Osteoblast (primary cell): Measurements from ENCODE around the gene CHD3. TPM values are rescaled to one million over a fixed set of nuclear protein-coding genes. Genes with fewer than 3 reads are reported as not detected.

ENCODE experiments used
- DNase-seq: peaks from one replicate; pipeline ENCODE4 v3.0.0; 2011; ENCODE audit warnings: low spot score, mixed read lengths; ENCODE audit not compliant: insufficient read length; ENCODE audit errors: missing footprints
- H2AFZ ChIP-seq: 2 replicates; pipeline ENCODE4 v1.6.0; 2011; ENCODE audit warnings: mild to moderate bottlenecking, low read length
- H3K27ac ChIP-seq: 2 replicates; pipeline ENCODE4 v1.5.1; 2011; ENCODE audit warnings: mild to moderate bottlenecking, low read depth, low read length, moderate library complexity
- H3K27me3 ChIP-seq: 2 replicates; pipeline ENCODE4 v1.6.0; 2012; ENCODE audit warnings: mild to moderate bottlenecking, control low read depth, inconsistent platforms, low read length, moderate library complexity; ENCODE audit not compliant: insufficient read depth
- H3K36me3 ChIP-seq: 2 replicates; pipeline ENCODE4 v1.5.1; 2011; ENCODE audit warnings: mild to moderate bottlenecking, low read length, control low read depth, moderate library complexity; ENCODE audit not compliant: insufficient read depth
- H3K4me1 ChIP-seq: 2 replicates; pipeline ENCODE4 v1.5.1; 2011; ENCODE audit warnings: mild to moderate bottlenecking, low read length, control low read depth, moderate library complexity; ENCODE audit not compliant: insufficient read depth
- H3K4me2 ChIP-seq: 2 replicates; pipeline ENCODE4 v1.6.0; 2011; ENCODE audit warnings: mild to moderate bottlenecking, low read length; ENCODE audit not compliant: insufficient read depth
- H3K4me3 ChIP-seq: fragments of 200-600 bp; sonication (generic); 3 replicates; pipeline ENCODE4 v1.5.1; 2012; ENCODE audit warnings: mild to moderate bottlenecking, low read length, inconsistent platforms; ENCODE audit not compliant: insufficient read depth
- H3K79me2 ChIP-seq: 2 replicates; pipeline ENCODE4 v1.6.0; 2012; ENCODE audit warnings: mild to moderate bottlenecking, low read length, control low read depth, inconsistent platforms; ENCODE audit not compliant: insufficient read depth
- H3K9me3 ChIP-seq: 2 replicates; pipeline ENCODE4 v1.5.1; 2011; ENCODE audit warnings: low read depth, low read length, control low read depth
- H4K20me1 ChIP-seq: 2 replicates; pipeline ENCODE4 v1.6.0; 2012; ENCODE audit warnings: mild to moderate bottlenecking, low read length, control low read depth; ENCODE audit not compliant: insufficient read depth
- total RNA-seq: library from RNA; depleted of rRNA; stranded (reverse); fragments of >200 nt; gene quantifications from 2 replicates; pipeline ENCODE4 v1.2.3, GENCODE V29; 2012
- TF ChIP-seq, protein P1 (sequence below): IDR thresholded peaks from 2 replicates; pipeline ENCODE4 v1.5.1; 2011; ENCODE audit warnings: mild to moderate bottlenecking, low read depth, low read length, moderate library complexity; ENCODE audit errors: extremely low read depth

Gene CHD3
- total RNA-seq, 1 donor = 97.0 TPM

- Histone ChIP-seq H3K27ac (peak overlapping the region; percentile 76), H2AFZ (peak overlapping the region; percentile 49)
- peak; percentile 95 for DNase-seq
Observed at GRCh38 chr17:7916808-7917207, 28.2 kb downstream of the CHD3 start.

GRCh38 chr17:7922269-7922844, 33.8 kb downstream of the CHD3 start:
- TF ChIP-seq, protein P1, sequence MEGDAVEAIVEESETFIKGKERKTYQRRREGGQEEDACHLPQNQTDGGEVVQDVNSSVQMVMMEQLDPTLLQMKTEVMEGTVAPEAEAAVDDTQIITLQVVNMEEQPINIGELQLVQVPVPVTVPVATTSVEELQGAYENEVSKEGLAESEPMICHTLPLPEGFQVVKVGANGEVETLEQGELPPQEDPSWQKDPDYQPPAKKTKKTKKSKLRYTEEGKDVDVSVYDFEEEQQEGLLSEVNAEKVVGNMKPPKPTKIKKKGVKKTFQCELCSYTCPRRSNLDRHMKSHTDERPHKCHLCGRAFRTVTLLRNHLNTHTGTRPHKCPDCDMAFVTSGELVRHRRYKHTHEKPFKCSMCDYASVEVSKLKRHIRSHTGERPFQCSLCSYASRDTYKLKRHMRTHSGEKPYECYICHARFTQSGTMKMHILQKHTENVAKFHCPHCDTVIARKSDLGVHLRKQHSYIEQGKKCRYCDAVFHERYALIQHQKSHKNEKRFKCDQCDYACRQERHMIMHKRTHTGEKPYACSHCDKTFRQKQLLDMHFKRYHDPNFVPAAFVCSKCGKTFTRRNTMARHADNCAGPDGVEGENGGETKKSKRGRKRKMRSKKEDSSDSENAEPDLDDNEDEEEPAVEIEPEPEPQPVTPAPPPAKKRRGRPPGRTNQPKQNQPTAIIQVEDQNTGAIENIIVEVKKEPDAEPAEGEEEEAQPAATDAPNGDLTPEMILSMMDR = no peak
- Histone ChIP-seq H3K79me2 (no peaks in the 10 kb centered on the region), H3K27me3 (no peaks in the 10 kb centered on the region), H4K20me1 (no peaks in the 10 kb centered on the region), H3K9me3 (no peaks in the 10 kb centered on the region), H3K4me2 (peak overlapping the region; percentile 86), H3K4me3 (peak overlapping the region; percentile 72), H2AFZ (peak overlapping the region; percentile 97), H3K36me3 (no peaks in the 10 kb centered on the region), H3K4me1 (peaks cover 12% of the 10 kb centered on the region), H3K27ac (no peak overlapping the region)
- no peak for DNase-seq

More at GRCh38 chr17:7916808-7917207, 28.2 kb downstream of the CHD3 start:
- H4K20me1 ChIP-seq = no peaks in the 10 kb centered on the region
- no peaks in the 10 kb centered on the region for H3K27me3 ChIP-seq
- H3K9me3 ChIP-seq = no peaks in the 10 kb centered on the region
- H3K4me3 ChIP-seq = peak overlapping the region; percentile 79
- no peaks in the 10 kb centered on the region for H3K79me2 ChIP-seq
- TF ChIP-seq, protein P1 = no peak
- peak overlapping the region; percentile 88 for H3K4me2 ChIP-seq
- H3K36me3 ChIP-seq = peaks cover 18% of the 10 kb centered on the region
- peaks cover 24% of the 10 kb centered on the region for H3K4me1 ChIP-seq

GRCh38 chr17:7922845-7923628, 34.4 kb downstream of the CHD3 start:
- Histone ChIP-seq H3K4me1 (peaks cover 12% of the 10 kb centered on the region), H2AFZ (peak overlapping the region; percentile 97), H3K27me3 (no peaks in the 10 kb centered on the region), H3K36me3 (no peaks in the 10 kb centered on the region), H3K4me2 (peak overlapping the region; percentile 86), H4K20me1 (no peaks in the 10 kb centered on the region), H3K27ac (no peak overlapping the region), H3K79me2 (no peaks in the 10 kb centered on the region), H3K9me3 (no peaks in the 10 kb centered on the region), H3K4me3 (peak overlapping the region; percentile 72)
- TF ChIP-seq, protein P1 = no peak
- peak; percentile 96 for DNase-seq

DNA sequence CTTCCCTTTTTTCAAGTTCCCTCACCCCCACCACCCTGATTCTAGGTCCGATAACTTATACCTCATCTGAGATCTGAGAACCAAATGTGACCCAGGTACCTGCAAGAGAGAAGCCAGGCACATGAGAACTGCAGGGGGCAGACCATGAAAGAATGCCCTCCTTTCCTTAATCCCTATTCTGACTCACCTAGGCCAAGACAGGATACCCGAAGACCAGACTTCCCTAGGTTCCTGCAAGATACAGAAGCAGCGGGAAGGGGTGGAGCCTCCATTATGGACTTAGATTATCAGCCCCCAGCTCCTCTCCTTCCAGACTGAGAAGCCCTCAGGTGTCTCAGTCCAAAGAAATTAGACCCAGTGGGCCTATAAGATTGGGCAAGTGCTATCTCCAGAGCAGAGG, 39.0 kb downstream of the CHD3 start:
- DNase-seq = no peak
- no peak overlapping the region for H3K4me2 ChIP-seq
- TF ChIP-seq, protein P1 = no peak
- peaks cover 21% of the 10 kb centered on the region for H3K4me1 ChIP-seq
- H3K27ac ChIP-seq = no peak overlapping the region
- H3K9me3 ChIP-seq = no peaks in the 10 kb centered on the region
- peaks cover 20% of the 10 kb centered on the region for H3K79me2 ChIP-seq
- no peak overlapping the region for H2AFZ ChIP-seq
- H3K4me3 ChIP-seq = no peak overlapping the region
- no peaks in the 10 kb centered on the region for H3K27me3 ChIP-seq
- no peaks in the 10 kb centered on the region for H3K36me3 ChIP-seq
- H4K20me1 ChIP-seq = no peaks in the 10 kb centered on the region
